Middle frontal gyrus (tissue), 1 donor: ENCODE data around the gene LINC01488.

Source experiments
- DNase-seq: peaks from one replicate; pipeline ENCODE4 v3.0.0-alpha.2; 2015; ENCODE audit warnings: low spot score; ENCODE audit errors: extremely low spot score

LINC01488 gene

GRCh38 chr11:69463995-69464960 lies 17.2 kb upstream of the LINC01488 start:
- no peak for DNase-seq

GRCh38 chr11:69465236-69466000 lies 16.0 kb upstream of the LINC01488 start:
- DNase-seq: no peak

GRCh38 chr11:69466039-69466438 lies 15.4 kb upstream of the LINC01488 start:
- DNase-seq: no peak

GRCh38 chr11:69467196-69467595 lies 14.3 kb upstream of the LINC01488 start:
- no peak for DNase-seq

GRCh38 chr11:69467646-69468045 lies 13.8 kb upstream of the LINC01488 start:
- DNase-seq: no peak

- DNase-seq: no peak
Measured at GRCh38 chr11:69468221-69468620, 13.2 kb upstream of the LINC01488 start.

- no peak for DNase-seq
Measured at GRCh38 chr11:69468911-69469885, 12.3 kb upstream of the LINC01488 start.

GRCh38 chr11:69470301-69470700 lies 11.2 kb upstream of the LINC01488 start:
- no peak for DNase-seq

GRCh38 chr11:69470793-69471728 lies 10.4 kb upstream of the LINC01488 start:
- DNase-seq: no peak

GRCh38 chr11:69471729-69472540 lies 9.5 kb upstream of the LINC01488 start:
- no peak for DNase-seq

- DNase-seq: no peak
Measured at GRCh38 chr11:69472541-69473275, 8.8 kb upstream of the LINC01488 start.

GRCh38 chr11:69473276-69473845 lies 8.1 kb upstream of the LINC01488 start:
- DNase-seq: no peak

- DNase-seq: no peak
Measured at GRCh38 chr11:69474736-69475135, 6.7 kb upstream of the LINC01488 start.

GRCh38 chr11:69475141-69475865 lies 6.2 kb upstream of the LINC01488 start:
- no peak for DNase-seq

- no peak for DNase-seq
Measured at GRCh38 chr11:69475866-69476471, 5.5 kb upstream of the LINC01488 start.

GRCh38 chr11:69476509-69476961 lies 4.9 kb upstream of the LINC01488 start:
- no peak for DNase-seq

GRCh38 chr11:69477086-69477485 lies 4.4 kb upstream of the LINC01488 start:
- no peak for DNase-seq
